NCI-H1417 treated with DMSO at 0.1 percent for 48 hours (cell line): ENCODE results near the gene COLEC12.
"Not testable (repeated sequence)": the region's sequence is repeated elsewhere in the genome, so short reads cannot be mapped to it uniquely, and the experiment has no call there.

Source experiments
- DNase-seq: peaks from one replicate; lab custom pipeline; 2025; lab: John Stamatoyannopoulos, UW

Gene COLEC12

GRCh38 chr18:415047-415446 lies 85.5 kb downstream of the COLEC12 start:
- no peak for DNase-seq

- no peak for DNase-seq
Observed at GRCh38 chr18:413233-413632, 87.3 kb downstream of the COLEC12 start.

DNA sequence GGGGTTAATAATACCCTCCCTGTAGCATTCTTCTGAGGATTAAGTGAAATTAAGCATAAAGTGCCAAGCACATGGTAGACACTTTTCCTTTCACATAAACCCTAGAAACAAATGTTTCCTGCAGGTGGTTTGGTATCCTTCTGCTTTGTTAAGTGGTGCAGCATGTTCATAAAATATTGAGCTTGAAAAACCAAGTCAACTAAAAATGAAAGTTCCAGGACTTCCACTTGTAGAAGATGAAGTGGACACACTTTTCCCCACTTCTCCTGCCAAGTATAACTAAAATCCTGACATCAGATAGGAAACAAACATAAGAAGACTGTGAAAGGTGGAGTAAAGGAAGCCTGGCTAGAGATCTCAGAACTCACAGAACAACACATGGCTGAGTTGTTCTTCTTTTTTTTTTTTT lies 90.5 kb downstream of the COLEC12 start:
- DNase-seq = no peak

GRCh38 chr18:408367-408766 lies 92.1 kb downstream of the COLEC12 start:
- no peak for DNase-seq

GRCh38 chr18:407626-408224 lies 92.8 kb downstream of the COLEC12 start:
- DNase-seq = no peak

GRCh38 chr18:407191-407590 lies 93.3 kb downstream of the COLEC12 start:
- no peak for DNase-seq

- DNase-seq = no peak
Observed at GRCh38 chr18:406677-407076, 93.8 kb downstream of the COLEC12 start.

GRCh38 chr18:405006-405405 lies 95.5 kb downstream of the COLEC12 start:
- DNase-seq = not testable (repeated sequence)

- DNase-seq = no peak
Observed at GRCh38 chr18:404061-404636, 96.4 kb downstream of the COLEC12 start.

GRCh38 chr18:402129-402528 lies 98.4 kb downstream of the COLEC12 start:
- no peak for DNase-seq

DNA sequence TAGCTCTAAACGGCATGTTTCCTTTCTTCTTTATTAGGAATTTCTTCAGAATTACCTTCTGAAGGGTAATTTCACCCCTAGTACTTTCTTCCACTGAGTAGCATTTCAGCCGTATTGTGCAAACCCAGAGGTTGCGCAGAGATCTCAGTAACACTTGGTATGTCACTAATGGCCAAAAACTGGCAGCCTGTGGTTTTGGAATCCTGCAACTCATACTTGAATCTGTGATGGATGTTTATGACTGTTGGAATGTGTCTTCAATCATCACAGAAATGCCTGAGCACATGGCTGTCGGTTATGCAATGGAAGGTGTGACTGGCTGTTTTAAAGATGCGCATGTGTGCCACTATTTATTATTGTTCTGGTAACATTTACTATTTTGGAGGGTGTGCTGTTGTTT lies 100.0 kb downstream of the COLEC12 start:
- DNase-seq = no peak

GRCh38 chr18:399631-400135 lies 100.8 kb downstream of the COLEC12 start:
- no peak for DNase-seq

DNA sequence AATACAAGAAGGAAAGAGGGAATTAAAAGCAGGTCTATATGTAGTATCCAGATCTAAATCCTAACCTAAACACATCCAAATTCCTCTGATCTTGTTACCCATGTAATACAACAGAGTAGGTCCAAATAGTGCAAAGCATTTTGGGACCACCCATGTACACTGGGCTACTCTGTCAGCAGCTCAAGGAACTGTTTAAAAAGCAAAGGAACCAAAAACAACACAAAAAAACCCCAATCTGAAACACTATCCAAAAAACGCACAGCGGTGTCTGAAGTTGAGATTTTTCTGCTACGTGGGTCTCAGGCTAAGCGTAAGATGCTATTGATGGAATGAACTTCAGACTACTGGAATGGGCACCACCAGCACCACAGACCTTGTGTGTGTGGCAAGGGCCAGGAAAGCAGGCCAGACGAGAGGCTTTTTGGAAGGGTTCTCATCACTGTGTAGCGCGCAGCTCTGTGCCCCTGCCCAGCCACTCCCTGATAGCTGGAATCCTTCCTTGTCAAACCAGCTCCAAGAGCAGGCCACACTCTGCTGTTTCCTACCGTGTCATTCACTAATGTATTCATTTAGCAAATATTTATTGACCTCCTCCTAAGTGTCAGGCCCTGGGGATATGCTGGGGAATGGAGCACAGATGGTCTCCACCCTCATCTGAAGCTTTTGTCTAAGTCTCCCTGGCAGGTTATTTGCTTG lies 101.4 kb downstream of the COLEC12 start:
- no peak for DNase-seq

DNA sequence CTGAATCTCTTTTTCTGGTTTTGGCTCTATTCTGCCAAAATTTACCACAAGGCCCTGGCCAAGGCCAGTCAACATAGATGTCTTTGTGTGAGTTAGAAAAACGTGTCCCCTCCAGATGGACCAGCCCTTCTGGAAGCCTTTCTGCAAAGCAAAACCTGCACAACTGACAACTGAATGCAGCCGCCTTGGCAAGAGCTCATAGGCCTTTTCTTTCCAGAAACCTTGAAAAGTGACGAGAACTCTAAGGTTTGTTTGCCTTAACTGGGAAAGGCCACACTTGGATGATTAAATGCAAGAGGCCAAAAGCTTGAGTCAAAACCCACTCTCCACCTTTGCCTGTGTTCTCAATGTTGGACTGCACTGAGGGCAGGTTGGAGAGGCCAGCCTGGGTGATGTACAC lies 103.9 kb downstream of the COLEC12 start:
- DNase-seq = no peak

GRCh38 chr18:396251-396555 lies 104.3 kb downstream of the COLEC12 start:
- no peak for DNase-seq

- no peak for DNase-seq
Observed at GRCh38 chr18:395456-396250, 104.8 kb downstream of the COLEC12 start.

GRCh38 chr18:394987-395362 lies 105.5 kb downstream of the COLEC12 start:
- DNase-seq = no peak

- no peak for DNase-seq
Observed at GRCh38 chr18:394262-394986, 106.1 kb downstream of the COLEC12 start.

GRCh38 chr18:393574-393957 lies 106.9 kb downstream of the COLEC12 start:
- DNase-seq = no peak

DNA sequence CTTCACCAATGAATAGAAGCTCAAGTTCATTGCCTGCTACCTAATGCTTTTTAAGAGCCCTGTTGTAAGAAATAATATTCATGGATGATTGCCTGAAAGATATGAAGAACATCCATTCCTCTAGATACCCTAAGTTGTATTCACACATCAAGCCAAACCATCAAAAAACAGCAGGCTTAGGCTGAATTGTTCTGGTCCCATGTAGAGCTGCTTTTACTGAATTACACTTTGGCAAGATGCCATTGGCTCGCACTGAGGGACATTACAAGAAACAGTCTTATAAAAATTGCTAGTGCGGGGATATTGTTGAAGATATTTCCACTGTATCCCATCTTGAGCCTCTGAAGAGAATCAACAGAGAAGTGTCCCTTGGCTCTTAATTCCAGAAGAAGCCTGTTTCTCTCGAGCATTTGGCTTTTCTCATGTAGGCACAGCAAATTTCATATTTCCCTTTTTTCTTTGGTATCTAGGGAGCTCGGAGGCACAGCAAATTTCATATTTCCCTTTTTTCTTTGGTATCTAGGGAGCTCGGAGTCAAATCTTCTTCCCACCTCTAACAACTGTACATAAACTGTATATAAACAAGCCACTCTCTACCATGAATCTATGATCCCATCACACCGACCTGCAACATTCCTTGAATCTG lies 107.5 kb downstream of the COLEC12 start:
- DNase-seq = no peak

DNA sequence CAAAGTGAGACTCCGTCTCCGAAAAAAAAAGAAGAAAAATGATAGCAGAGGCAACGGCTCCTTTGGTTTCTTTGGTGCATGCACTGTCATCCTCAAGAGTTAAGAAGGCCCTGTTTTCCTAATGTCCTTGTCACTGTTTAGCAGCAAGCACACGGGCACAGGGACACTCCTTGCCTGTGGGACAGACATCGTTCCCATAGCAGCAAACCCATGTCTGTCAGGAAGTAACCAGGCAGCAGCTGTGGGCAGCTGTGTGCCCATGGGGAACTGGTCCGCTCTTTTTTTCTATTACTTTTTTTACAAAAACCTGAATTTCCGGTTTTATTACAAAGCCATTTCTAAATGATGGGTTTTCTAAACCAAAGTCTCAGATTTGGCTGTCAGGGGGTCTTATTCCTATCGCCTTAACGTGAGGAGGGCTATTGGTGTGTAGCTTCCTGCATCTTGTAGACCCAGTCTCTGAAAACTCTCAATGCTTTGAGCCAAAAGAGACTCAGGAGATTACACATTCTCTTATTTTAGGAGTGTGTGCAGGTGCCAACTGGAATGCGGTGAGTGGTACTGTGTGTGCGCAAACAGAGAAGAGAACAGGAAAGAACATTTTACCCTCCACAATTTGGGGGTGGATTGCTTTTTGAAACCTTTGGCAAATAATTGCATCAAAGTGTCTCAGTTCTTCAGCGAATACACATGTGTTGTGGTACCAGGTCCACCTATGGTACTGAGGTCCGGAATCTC lies 109.6 kb downstream of the COLEC12 start:
- no peak for DNase-seq
